H9 (cell line): ENCODE data around the gene ANKRD44. TPM values are rescaled to one million over a fixed set of nuclear protein-coding genes. Genes with fewer than 3 reads are reported as not detected.

Experiments
- DNase-seq: peaks from one replicate; pipeline ENCODE4 v3.0.0-alpha.2; 2017
- H2AFZ ChIP-seq: one replicate; pipeline ENCODE4 v1.6.1; 2013; ENCODE audit warnings: mild to moderate bottlenecking, low read length, control low read depth, moderate library complexity
- H2AK5ac ChIP-seq: 2 replicates; pipeline ENCODE4 v1.6.1; 2013; ENCODE audit warnings: low read length, control low read depth, mixed read lengths; ENCODE audit not compliant: insufficient read length
- H2BK120ac ChIP-seq: one replicate; pipeline ENCODE4 v1.6.1; 2013; ENCODE audit warnings: low read depth, mild to moderate bottlenecking, low read length, control low read depth, inconsistent platforms; ENCODE audit not compliant: poor library complexity, severe bottlenecking
- H2BK12ac ChIP-seq: 2 replicates; pipeline ENCODE4 v1.6.1; 2013; ENCODE audit warnings: low read length, control low read depth, mixed read lengths, low read depth; ENCODE audit not compliant: insufficient read length
- H2BK15ac ChIP-seq: 2 replicates; pipeline ENCODE4 v1.6.1; 2013; ENCODE audit warnings: low read depth, low read length, control low read depth
- H2BK20ac ChIP-seq: one replicate; pipeline ENCODE4 v1.6.1; 2013; ENCODE audit warnings: low read depth, mild to moderate bottlenecking, low read length, control low read depth, inconsistent platforms; ENCODE audit not compliant: poor library complexity, severe bottlenecking
- H2BK5ac ChIP-seq: 2 replicates; pipeline ENCODE4 v1.6.1; 2013; ENCODE audit warnings: low read length, control low read depth, mixed read lengths; ENCODE audit not compliant: insufficient read length
- H3K14ac ChIP-seq: 2 replicates; pipeline ENCODE4 v1.6.1; 2013; ENCODE audit warnings: low read length, control low read depth; ENCODE audit not compliant: insufficient read depth
- H3K18ac ChIP-seq: 2 replicates; pipeline ENCODE4 v1.6.1; 2013; ENCODE audit warnings: low read depth, mild to moderate bottlenecking, mixed read lengths, low read length, control low read depth; ENCODE audit not compliant: insufficient read length
- H3K23ac ChIP-seq: 2 replicates; pipeline ENCODE4 v1.6.1; 2013; ENCODE audit warnings: low read length, control low read depth, mixed read lengths, low read depth; ENCODE audit not compliant: insufficient read length
- H3K23me2 ChIP-seq: 2 replicates; pipeline ENCODE4 v1.6.1; 2013; ENCODE audit warnings: low read depth, mild to moderate bottlenecking, mixed read lengths, low read length, control low read depth; ENCODE audit not compliant: insufficient read length, poor library complexity, severe bottlenecking
- H3K27ac ChIP-seq: 2 replicates; pipeline ENCODE4 v1.5.1; 2013; ENCODE audit warnings: low read length, control low read depth, mixed read lengths, low read depth; ENCODE audit not compliant: insufficient read length
- H3K27me3 ChIP-seq: 2 replicates; pipeline ENCODE4 v1.6.1; 2013; ENCODE audit warnings: low read length, control low read depth, inconsistent platforms; ENCODE audit not compliant: insufficient read depth
- H3K4ac ChIP-seq: 2 replicates; pipeline ENCODE4 v1.6.1; 2013; ENCODE audit warnings: low read depth, mild to moderate bottlenecking, control low read depth, inconsistent platforms, low read length, moderate library complexity
- H3K4me1 ChIP-seq: 2 replicates; pipeline ENCODE4 v1.6.1; 2013; ENCODE audit warnings: low read length, control low read depth, inconsistent platforms; ENCODE audit not compliant: insufficient read depth
- H3K4me2 ChIP-seq: 2 replicates; pipeline ENCODE4 v1.6.1; 2013; ENCODE audit warnings: low read length, control low read depth, mixed read lengths; ENCODE audit not compliant: insufficient read length, insufficient read depth
- H3K56ac ChIP-seq: 2 replicates; pipeline ENCODE4 v1.6.1; 2013; ENCODE audit warnings: low read depth, mild to moderate bottlenecking, mixed read lengths, low read length, control low read depth; ENCODE audit not compliant: insufficient read length
- H3K79me1 ChIP-seq: 2 replicates; pipeline ENCODE4 v1.6.1; 2013; ENCODE audit warnings: low read depth, mild to moderate bottlenecking, moderate library complexity, low read length, control low read depth, inconsistent platforms; ENCODE audit not compliant: insufficient read depth, poor library complexity, severe bottlenecking
- H3K79me2 ChIP-seq: 2 replicates; pipeline ENCODE4 v1.6.1; 2013; ENCODE audit warnings: low read length, control low read depth, inconsistent platforms; ENCODE audit not compliant: insufficient read depth
- H3K9ac ChIP-seq: 2 replicates; pipeline ENCODE4 v1.6.1; 2013; ENCODE audit warnings: low read length, control low read depth, mixed read lengths; ENCODE audit not compliant: insufficient read length; ENCODE audit errors: extremely low read depth
- H3K9me3 ChIP-seq: one replicate; pipeline ENCODE4 v1.6.1; 2013; ENCODE audit warnings: low read depth, low read length, inconsistent platforms; ENCODE audit not compliant: control insufficient read depth
- H3T11ph ChIP-seq: one replicate; pipeline ENCODE4 v1.6.1; 2013; ENCODE audit warnings: mild to moderate bottlenecking, low read length, control low read depth, inconsistent platforms
- H4K20me1 ChIP-seq: one replicate; pipeline ENCODE4 v1.6.1; 2013; ENCODE audit not compliant: control insufficient read depth, insufficient read length, insufficient read depth
- H4K5ac ChIP-seq: 2 replicates; pipeline ENCODE4 v1.6.1; 2013; ENCODE audit warnings: low read depth, mild to moderate bottlenecking, mixed read lengths, low read length, control low read depth; ENCODE audit not compliant: insufficient read length
- H4K8ac ChIP-seq: replicated peaks from 2 replicates; pipeline ENCODE4 v1.6.1; 2013; ENCODE audit warnings: low read length, control low read depth, mixed read lengths, low read depth; ENCODE audit not compliant: insufficient read length
- H4K91ac ChIP-seq: 2 replicates; pipeline ENCODE4 v1.6.1; 2013; ENCODE audit warnings: low read depth, mild to moderate bottlenecking, moderate library complexity, mixed read lengths, low read length, control low read depth; ENCODE audit not compliant: insufficient read length
- H3K27ac Mint-ChIP-seq, 3 experiments: 2 replicates in 2 of 3; 3 replicates in 1 of 3; pipeline ENCODE4 v1.8.0; 2020 to 2021; ENCODE audit warnings: mixed read lengths in 3 of 3, mild to moderate bottlenecking in 1 of 3, moderate library complexity in 1 of 3
- H3K27me3 Mint-ChIP-seq: 2 replicates; pipeline ENCODE4 v1.8.0; 2021; ENCODE audit warnings: low read depth, mild to moderate bottlenecking, moderate library complexity, mixed read lengths
- H3K36me3 Mint-ChIP-seq, 3 experiments: 2 replicates in 2 of 3; 3 replicates in 1 of 3; pipeline ENCODE4 v1.8.0; 2020 to 2021; ENCODE audit warnings: low read depth in 3 of 3, mixed read lengths in 3 of 3; ENCODE audit not compliant: insufficient read depth in 1 of 3
- H3K4me1 Mint-ChIP-seq, 2 experiments: 2 replicates each; pipeline ENCODE4 v1.8.0; 2020; ENCODE audit warnings: mixed read lengths in 2 of 2
- H3K4me3 Mint-ChIP-seq, 2 experiments: 2 replicates in 1 of 2; 3 replicates in 1 of 2; pipeline ENCODE4 v1.8.0; 2020 to 2021; ENCODE audit warnings: mild to moderate bottlenecking in 2 of 2, mixed read lengths in 2 of 2, moderate library complexity in 1 of 2
- H3K9me3 Mint-ChIP-seq, 2 experiments: 2 replicates in 1 of 2; 3 replicates in 1 of 2; pipeline ENCODE4 v1.8.0; 2020; ENCODE audit warnings: mild to moderate bottlenecking in 2 of 2, mixed read lengths in 2 of 2, moderate library complexity in 1 of 2
- WGBS: extraction: QIAGEN DNeasy Blood & Tissue Kit; methylation state at CpG from one replicate; pipeline ENCODE4 v1.1.7; 2013; ENCODE audit warnings: missing lambda C conversion rate, low lambda C conversion rate, mixed read lengths; ENCODE audit not compliant: insufficient read length; ENCODE audit errors: extremely low coverage; 5-methylcytosine and 5-hydroxymethylcytosine counted together
- total RNA-seq: library from RNA; stranded (reverse); gene quantifications from 2 replicates; pipeline ENCODE4 v1.2.1, GENCODE V29; 2021
- TF ChIP-seq, protein P1 (sequence below): fragments of 200-600 bp; sonication (generic); conservative IDR thresholded peaks from 3 replicates; pipeline ENCODE4 v1.8.0; 2021; ENCODE audit warnings: antibody characterized with exemption, mild to moderate bottlenecking

Gene ANKRD44
- total RNA-seq, 1 experiment from 2014 or later: 1.9 TPM

DNA sequence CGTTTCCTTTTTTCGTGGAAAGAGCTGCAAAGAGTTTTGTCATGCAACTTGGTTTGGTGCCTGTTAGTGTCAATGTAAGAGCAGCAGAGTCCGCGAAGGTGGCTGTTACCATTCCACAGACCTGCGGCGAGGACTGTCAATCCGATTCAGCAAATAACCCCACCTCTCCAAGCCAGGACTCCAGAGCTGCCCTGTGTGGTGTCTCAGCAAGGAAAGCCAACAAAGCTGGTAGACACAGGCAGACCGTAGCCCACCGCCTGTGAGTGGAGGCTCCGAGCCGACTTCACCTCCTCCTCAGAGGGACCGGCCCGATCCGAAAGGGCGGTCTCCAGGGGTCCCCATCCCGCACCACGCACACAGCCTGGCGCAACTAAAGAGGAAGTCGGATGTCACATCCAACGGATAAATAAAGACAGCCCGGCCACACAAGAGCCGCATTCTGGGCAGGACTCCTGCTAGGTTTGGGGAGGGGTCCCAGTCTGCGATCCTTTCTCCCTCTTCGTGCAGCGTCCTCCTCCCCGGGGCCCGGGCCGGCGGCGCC lies 819 bp downstream of the ANKRD44 start:
- TF ChIP-seq, protein P1, sequence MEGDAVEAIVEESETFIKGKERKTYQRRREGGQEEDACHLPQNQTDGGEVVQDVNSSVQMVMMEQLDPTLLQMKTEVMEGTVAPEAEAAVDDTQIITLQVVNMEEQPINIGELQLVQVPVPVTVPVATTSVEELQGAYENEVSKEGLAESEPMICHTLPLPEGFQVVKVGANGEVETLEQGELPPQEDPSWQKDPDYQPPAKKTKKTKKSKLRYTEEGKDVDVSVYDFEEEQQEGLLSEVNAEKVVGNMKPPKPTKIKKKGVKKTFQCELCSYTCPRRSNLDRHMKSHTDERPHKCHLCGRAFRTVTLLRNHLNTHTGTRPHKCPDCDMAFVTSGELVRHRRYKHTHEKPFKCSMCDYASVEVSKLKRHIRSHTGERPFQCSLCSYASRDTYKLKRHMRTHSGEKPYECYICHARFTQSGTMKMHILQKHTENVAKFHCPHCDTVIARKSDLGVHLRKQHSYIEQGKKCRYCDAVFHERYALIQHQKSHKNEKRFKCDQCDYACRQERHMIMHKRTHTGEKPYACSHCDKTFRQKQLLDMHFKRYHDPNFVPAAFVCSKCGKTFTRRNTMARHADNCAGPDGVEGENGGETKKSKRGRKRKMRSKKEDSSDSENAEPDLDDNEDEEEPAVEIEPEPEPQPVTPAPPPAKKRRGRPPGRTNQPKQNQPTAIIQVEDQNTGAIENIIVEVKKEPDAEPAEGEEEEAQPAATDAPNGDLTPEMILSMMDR: no peak

More for the DNA sequence above, 819 bp downstream of the ANKRD44 start:
- H3K79me2 ChIP-seq: no peaks in the 10 kb centered on the region
- peaks cover 55% of the 10 kb centered on the region for H3K27me3 Mint-ChIP-seq
- H2BK120ac ChIP-seq: no peak overlapping the region
- no peak overlapping the region for H3T11ph ChIP-seq
- no peaks in the 10 kb centered on the region for H3K4me1 ChIP-seq
- H4K8ac ChIP-seq: no peak overlapping the region
- H2AK5ac ChIP-seq: no peak overlapping the region
- H4K20me1 ChIP-seq: no peaks in the 10 kb centered on the region
- WGBS: no CpG with 5 or more reads among the region's 30 CpGs
- no peak overlapping the region for H3K4ac ChIP-seq
- H2BK5ac ChIP-seq: no peak overlapping the region
- no peaks in the 10 kb centered on the region for H3K79me1 ChIP-seq
- peaks cover 8% of the 10 kb centered on the region; the same call in 1 of the 2 replicates for H3K27me3 ChIP-seq
- H3K4me3 Mint-ChIP-seq: peak overlapping the region; percentile 87 to 91
- peaks cover 10 to 11% of the 10 kb centered on the region in 2 experiments for H3K4me1 Mint-ChIP-seq
- H3K56ac ChIP-seq: no peak overlapping the region
- H2AFZ ChIP-seq: no peak overlapping the region
- H4K5ac ChIP-seq: no peak overlapping the region
- H3K23me2 ChIP-seq: peaks cover 11% of the 10 kb centered on the region
- no peak overlapping the region for H2BK20ac ChIP-seq
- peak; percentile 47 for DNase-seq
- H3K18ac ChIP-seq: no peak overlapping the region
- no peak overlapping the region for H3K27ac Mint-ChIP-seq
- no peak overlapping the region for H3K9ac ChIP-seq
- H3K27ac ChIP-seq: no peak overlapping the region
- no peak overlapping the region for H3K23ac ChIP-seq
- H2BK12ac ChIP-seq: no peak overlapping the region
- no peaks in the 10 kb centered on the region for H3K9me3 ChIP-seq
- H3K14ac ChIP-seq: no peak overlapping the region
- H4K91ac ChIP-seq: no peak overlapping the region
- H3K4me2 ChIP-seq: peak overlapping the region; percentile 53
- H2BK15ac ChIP-seq: no peak overlapping the region
- H3K36me3 Mint-ChIP-seq: no peaks in the 10 kb centered on the region
- no peaks in the 10 kb centered on the region for H3K9me3 Mint-ChIP-seq
